PFSK-1 (cell line): ENCODE results near the gene MIPOL1.

Source experiments
- FOXP2 ChIP-seq: optimal IDR thresholded peaks from 2 replicates; pipeline ENCODE3; 2011; ENCODE audit warnings: borderline replicate concordance, control low read depth, inconsistent platforms; ENCODE audit not compliant: insufficient read depth; ENCODE audit errors: extremely low read length, extremely low read depth
- POLR2AphosphoS5 ChIP-seq: IDR thresholded peaks from 2 replicates; pipeline ENCODE4 v1.6.1; 2012; ENCODE audit warnings: low read depth, mild to moderate bottlenecking, control low read depth, low read length, moderate library complexity
- REST ChIP-seq, 2 experiments: IDR thresholded peaks; 2 replicates each; pipeline versions ENCODE4 v1.6.1 to v1.8.0; 2011 to 2012; ENCODE audit warnings: low read depth in 2 of 2, low read length in 2 of 2, control low read depth in 1 of 2, inconsistent platforms in 1 of 2, mild to moderate bottlenecking in 1 of 2, moderate library complexity in 1 of 2; ENCODE audit not compliant: insufficient read depth in 1 of 2
- SIN3A ChIP-seq: IDR thresholded peaks from 2 replicates; pipeline ENCODE4 v1.6.1; 2012; ENCODE audit warnings: mild to moderate bottlenecking, low read length, moderate library complexity, borderline replicate concordance; ENCODE audit not compliant: insufficient read depth
- TAF1 ChIP-seq: IDR thresholded peaks from 2 replicates; pipeline ENCODE4 v1.6.1; 2012; ENCODE audit warnings: low read length, control low read depth, borderline replicate concordance; ENCODE audit not compliant: insufficient read depth

The MIPOL1 gene

GRCh38 chr14:37566811-37567371 lies 369.2 kb downstream of the MIPOL1 start:
- TF ChIP-seq REST (IDR thresholded peaks at IDR 0.05; ENCODE audit: insufficient read depth in 1 of 2, low read depth in 2 of 2, low read length in 2 of 2) (no peak), POLR2AphosphoS5 (no peak), TAF1 (no peak), SIN3A (no peak), FOXP2 (no peak)

DNA sequence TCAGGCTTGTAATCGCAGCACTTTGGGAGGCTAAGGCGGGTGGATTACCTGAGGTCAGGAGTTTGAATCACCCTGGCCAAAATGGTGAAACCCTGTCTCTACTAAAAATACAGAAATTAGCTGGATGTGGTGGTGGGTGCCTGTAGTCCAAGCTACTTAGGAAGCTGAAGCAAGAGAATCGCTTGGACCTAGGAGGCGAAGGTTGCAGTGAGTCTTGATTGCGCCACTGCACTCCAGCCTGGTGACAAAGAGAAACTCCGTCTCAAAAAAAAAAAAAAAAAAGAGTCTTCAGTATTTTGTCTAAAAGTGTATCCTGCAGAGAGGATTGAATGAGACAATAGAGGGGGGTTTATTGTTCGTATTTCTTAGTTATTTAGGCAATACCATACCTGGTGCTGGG lies 372.0 kb downstream of the MIPOL1 start:
- TF ChIP-seq REST (IDR thresholded peaks at IDR 0.05; ENCODE audit: insufficient read depth in 1 of 2, low read depth in 2 of 2, low read length in 2 of 2) (no peak), SIN3A (no peak), POLR2AphosphoS5 (no peak), TAF1 (no peak), FOXP2 (no peak)

- TF ChIP-seq SIN3A (no peak), TAF1 (no peak), POLR2AphosphoS5 (no peak), FOXP2 (no peak), REST (IDR thresholded peaks at IDR 0.05; ENCODE audit: insufficient read depth in 1 of 2, low read depth in 2 of 2, low read length in 2 of 2) (no peak)
These were observed 373.7 kb downstream of the MIPOL1 start for GRCh38 chr14:37571391-37571790.

- TF ChIP-seq POLR2AphosphoS5, result no peak
These were observed 375.6 kb downstream of the MIPOL1 start for GRCh38 chr14:37573356-37573755.

GRCh38 chr14:37579274-37579673 lies 381.5 kb downstream of the MIPOL1 start:
- no peak for TF ChIP-seq FOXP2
- TF ChIP-seq SIN3A, result no peak
- TF ChIP-seq REST (IDR thresholded peaks at IDR 0.05; ENCODE audit: insufficient read depth in 1 of 2, low read depth in 2 of 2, low read length in 2 of 2), result no peak
- TF ChIP-seq POLR2AphosphoS5, result no peak
- TF ChIP-seq TAF1, result no peak
